DMS153 (cell line): Measurements from ENCODE around the gene KDM4C.

ENCODE experiments used
- DNase-seq: peaks from one replicate; lab custom pipeline; 2025; lab: John Stamatoyannopoulos, UW

The KDM4C gene

DNA sequence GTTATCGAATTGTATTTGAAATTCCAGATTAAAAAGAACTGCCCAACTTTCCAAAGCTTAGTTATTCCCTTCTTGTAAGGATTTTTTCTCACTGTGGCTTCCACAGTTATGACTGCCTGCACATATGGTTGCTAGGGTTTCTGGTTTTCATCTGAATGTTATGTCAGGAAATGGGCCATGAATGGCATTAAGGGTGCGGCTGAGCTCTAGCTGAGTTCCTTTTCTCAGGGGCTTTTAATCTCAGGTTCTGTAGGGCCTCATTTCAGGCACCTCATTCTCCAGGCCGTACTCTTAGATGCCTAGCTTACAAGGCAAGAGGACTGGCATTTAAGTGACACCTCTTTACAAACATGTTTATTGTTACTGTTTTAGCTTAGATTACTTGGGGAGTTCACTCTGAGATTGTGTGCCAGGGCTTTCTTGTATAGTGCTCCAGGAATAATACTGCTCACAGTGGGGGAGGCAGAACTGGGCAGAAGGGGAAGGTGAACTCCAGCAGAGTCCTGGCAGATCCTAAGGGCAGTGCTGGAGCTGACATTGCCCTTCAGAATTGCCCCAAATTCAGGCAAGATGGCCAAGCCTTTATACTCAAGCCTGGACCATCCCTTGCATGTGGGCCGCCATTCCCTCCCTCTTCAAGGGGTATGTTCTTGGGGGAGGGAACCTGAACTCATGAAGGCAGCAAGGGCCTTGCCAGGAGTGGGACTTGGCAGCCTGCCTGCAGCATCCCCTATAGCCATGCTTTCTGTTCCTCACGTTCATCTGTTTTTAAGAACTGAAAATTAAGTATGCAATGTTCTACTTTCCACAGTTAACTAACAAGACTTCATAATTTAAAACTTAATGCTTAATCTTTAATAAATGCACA, 111.5 kb downstream of the KDM4C start:
- DNase-seq, result no peak

- no peak for DNase-seq
Observed at GRCh38 chr9:6870149-6870548, 112.4 kb downstream of the KDM4C start.

DNA sequence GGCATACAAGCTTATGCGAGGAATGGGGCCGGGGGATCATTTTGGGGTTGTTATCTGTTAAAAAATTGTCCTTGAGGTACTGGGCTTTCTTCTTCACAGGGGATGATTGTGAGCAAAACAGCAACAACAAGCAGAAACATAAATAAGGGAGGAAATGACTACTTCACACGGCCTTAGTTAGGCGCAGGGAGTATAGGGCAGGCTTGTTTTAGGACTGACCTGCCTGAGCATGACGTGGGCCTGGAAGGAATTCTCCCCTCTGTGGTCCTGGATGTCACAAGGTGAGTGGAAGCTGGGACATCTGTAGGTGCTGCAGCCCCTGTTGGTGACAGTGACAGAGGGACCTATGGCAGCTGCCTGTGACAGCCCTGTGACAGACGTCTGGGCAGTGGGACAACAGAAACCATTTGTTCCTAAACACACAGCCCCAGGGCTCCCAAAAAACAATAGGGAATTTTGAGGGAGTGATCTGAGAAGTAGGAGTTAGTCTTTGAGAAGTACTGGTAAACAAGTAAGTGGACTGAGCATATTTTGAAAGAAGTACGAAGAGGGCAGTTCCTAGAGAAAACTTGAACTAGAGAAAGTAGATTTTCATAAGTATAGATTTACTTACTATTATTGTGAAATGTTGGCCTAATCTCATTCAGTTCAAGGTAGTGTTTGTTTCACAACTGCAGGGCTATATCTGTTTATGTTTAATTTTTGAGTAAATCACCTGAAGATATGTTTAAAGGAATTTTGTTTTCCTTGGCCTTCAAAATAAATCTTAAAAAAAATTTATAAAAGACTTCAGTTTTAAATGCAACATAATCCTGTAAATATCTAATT, 113.1 kb downstream of the KDM4C start:
- no peak for DNase-seq

DNA sequence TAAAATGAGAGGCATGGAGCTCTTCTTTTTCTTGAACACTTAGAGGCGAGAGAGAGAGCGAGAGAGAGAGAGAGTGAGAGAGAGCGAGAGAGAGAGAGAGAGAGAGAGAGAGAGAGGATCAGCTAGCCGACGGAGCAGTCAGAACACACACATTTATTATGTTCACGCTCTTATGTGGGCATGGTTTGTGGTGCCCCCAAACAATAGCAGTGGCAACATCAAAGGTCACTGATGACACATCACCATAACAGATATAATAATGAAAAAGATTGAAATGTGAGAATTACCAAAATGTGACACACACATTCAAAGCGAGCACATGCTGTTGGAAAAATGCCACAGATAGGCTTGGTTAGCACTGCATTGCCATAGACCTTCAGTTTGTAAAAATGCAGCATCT, 116.1 kb downstream of the KDM4C start:
- DNase-seq, result no peak

DNA sequence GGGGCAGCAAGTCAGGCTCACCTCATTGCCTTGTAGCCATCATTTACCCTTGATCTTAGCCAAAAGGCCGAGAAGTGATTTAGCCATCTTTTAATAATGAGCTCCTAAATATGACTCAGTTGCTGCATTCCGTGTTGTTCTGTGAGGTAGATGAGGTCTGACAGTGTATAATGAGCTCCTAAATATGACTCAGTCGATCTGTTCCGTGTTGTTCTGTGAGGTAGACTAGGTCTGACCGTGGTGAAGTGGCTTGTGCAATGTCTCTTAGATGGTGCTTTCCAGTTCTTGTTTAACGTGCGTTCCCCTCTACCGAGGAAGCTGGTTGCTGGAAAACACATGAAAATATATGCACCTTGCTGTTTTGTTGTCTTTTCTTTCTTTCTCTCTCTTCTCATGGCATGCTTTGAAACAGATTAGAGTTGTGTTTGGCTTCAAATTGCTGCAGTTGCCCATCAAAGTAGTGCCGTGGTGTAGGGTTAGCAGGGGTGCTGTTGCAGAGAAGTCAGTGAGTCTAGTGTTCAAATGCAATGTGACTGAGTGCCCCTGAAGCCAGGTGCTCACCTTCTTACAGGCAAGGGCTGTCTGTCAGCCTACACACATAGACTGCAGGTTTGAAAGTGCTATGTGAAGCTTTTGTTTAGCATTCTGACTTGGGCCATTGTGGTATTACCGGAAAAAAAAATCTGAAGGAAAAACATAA, 118.6 kb downstream of the KDM4C start:
- DNase-seq, result no peak

GRCh38 chr9:6877671-6878161, 119.9 kb downstream of the KDM4C start:
- no peak for DNase-seq

DNA sequence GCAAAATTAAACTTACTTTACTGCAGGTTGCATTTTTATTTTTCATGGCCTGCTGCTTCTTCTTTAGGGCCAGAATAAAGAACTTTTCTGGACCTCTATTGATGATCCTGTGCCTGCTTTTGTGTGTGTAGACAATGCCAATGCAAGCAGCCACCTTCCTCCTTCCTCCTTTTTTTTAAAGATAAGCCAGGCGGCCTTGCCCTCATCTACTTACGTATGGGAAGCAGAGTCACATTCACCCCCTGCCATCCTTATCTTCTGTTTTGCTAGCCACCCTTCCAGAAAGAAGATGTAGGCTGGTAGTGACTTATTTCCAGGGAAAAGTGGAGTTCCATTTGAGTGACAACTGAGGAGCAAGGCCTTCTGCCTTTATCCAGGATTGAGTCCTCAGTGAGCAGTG, 122.9 kb downstream of the KDM4C start:
- no peak for DNase-seq

- no peak for DNase-seq
Observed at GRCh38 chr9:6884101-6884500, 126.3 kb downstream of the KDM4C start.

DNA sequence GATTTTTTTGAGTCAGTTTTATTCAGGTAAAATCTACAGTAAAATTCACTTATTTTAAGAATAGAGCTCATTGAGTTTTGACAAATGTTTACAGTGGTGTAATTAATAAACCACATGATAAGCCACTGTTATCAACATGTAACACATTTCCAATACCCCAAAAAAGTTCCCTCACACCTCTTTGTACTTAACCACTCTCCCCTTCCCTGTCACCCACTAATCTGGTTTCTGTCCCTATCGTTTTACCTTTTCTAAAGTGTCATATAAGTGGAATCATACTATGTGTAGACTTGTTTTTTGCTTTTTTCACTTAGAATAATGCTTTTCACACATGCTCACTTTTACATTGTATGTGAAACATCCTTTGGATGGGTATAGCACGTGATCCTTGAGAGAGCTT, 127.2 kb downstream of the KDM4C start:
- DNase-seq, result no peak

DNA sequence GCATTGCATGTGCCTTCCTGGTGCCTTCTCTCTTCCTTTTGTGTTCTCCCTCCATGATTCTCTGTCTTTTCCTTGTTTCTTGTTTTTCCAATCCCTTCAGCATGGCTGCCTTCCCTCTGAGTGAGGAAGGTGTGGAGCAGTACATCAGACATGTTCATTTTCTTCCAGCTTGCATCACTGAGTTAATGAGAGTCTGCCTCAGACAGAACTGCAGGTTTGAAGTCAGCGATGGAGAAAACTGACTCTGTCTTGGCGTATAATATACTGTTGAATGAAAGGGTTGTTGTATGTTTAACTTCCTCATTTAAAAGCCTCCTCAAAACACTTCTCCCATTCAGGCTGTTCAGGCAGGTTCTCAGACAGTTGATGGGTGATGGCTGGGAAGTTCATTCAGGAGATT, 129.3 kb downstream of the KDM4C start:
- no peak for DNase-seq

- DNase-seq, result no peak
Observed at GRCh38 chr9:6889868-6890267, 132.1 kb downstream of the KDM4C start.

- no peak for DNase-seq
Observed at GRCh38 chr9:6893350-6894131, 135.8 kb downstream of the KDM4C start.

DNA sequence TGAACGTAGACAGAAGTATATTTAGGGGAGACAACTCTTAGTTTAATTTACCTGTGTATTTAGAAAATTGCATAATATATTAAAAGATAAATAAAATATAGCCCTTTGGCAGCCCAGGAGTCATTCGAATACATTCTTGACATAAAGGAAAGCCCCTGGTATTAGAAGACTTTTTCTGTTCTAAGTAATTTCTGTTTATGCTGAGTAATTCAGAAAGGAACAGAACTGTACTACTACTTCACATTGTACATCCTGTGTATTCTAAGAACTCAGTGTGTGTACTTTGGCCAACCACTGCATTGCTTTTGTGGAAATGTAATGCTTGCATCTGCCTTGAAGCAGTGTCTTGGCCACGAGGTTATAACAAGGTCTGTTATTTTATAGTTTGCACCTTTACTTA, 136.4 kb downstream of the KDM4C start:
- DNase-seq, result no peak

- no peak for DNase-seq
Observed at GRCh38 chr9:6895754-6896153, 138.0 kb downstream of the KDM4C start.

GRCh38 chr9:6896562-6896961, 138.8 kb downstream of the KDM4C start:
- DNase-seq, result no peak

- no peak for DNase-seq
Observed at GRCh38 chr9:6897207-6897822, 139.5 kb downstream of the KDM4C start.

- DNase-seq, result no peak
Observed at GRCh38 chr9:6897898-6898302, 140.1 kb downstream of the KDM4C start.

DNA sequence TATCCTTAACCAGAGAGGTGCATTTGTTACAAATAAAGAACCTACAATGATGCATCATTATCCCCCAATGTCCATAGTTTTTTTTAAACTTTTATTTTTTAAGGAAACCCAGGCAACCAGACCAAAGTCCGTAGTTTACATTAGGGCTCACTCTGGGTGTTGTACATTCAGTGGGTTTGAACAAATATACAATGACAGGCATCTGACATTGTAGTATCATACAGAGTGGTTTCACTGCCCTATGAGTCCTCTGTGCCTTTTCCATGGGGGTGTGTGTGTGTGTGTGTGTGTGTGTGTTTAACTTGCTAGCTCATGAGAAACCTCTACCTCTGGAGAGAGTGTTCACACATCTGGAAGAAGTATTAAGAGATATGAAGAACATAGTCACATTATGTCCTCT, 141.5 kb downstream of the KDM4C start:
- no peak for DNase-seq

- no peak for DNase-seq
Observed at GRCh38 chr9:6900440-6900883, 142.7 kb downstream of the KDM4C start.

DNA sequence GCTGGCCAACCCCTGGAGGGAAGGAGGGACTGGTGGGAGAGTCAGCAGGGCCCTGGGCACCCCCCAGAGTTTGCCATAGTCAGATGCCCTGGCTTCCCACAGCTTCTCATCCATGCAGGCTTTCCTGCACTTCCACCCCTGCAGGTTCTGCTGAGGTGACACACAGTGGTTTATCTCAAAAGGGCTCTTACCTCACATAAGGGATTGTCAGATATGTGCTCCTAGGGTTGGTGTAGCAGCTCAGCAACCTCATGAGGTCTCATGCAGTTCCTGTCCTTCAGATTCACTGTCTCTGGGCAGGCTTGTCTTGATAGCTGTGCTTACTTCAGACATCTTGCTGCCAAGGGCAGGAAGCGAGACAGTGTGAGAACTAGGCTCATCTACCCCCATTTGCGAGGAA, 143.4 kb downstream of the KDM4C start:
- DNase-seq, result no peak

- DNase-seq, result no peak
Observed at GRCh38 chr9:6902423-6902822, 144.7 kb downstream of the KDM4C start.
